HG02678 (cell line): Measurements from ENCODE around the gene SCAI.
A peak's percentile ranks its signal among the peaks of the same experiment; 100 is the strongest.
"Not testable (repeated sequence)": the region's sequence is repeated elsewhere in the genome, so short reads cannot be mapped to it uniquely, and the experiment has no call there.

Experiments
- ATAC-seq: cut with Tn5 transposase; IDR thresholded peaks from one replicate; pipeline ENCODE4 v1.9.1; 2021; ENCODE audit warnings: mild to moderate bottlenecking, moderate library complexity; ENCODE audit not compliant: unreplicated experiment

Gene SCAI

GRCh38 chr9:124950050-124950718 is 193.1 kb downstream of the SCAI start:
- no peak for ATAC-seq

DNA sequence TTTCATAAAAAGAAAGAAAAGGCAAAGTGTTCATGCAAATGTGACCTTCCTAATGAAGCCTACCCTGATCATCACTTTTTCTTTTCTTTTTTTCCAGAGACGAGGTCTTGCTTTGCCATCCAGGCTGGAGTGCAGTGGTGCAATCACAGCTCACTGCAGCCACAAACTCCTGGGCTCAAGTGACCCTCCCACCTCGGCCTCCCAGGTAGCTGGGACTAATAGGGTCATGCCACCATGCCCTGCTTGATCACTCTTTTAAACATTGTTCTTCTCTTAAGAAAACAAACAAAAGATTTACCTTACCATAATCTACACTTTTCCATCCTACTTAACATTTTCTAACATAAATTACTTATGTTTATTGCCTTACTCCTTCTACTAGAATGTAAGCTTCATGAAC is 193.9 kb downstream of the SCAI start:
- no peak for ATAC-seq

DNA sequence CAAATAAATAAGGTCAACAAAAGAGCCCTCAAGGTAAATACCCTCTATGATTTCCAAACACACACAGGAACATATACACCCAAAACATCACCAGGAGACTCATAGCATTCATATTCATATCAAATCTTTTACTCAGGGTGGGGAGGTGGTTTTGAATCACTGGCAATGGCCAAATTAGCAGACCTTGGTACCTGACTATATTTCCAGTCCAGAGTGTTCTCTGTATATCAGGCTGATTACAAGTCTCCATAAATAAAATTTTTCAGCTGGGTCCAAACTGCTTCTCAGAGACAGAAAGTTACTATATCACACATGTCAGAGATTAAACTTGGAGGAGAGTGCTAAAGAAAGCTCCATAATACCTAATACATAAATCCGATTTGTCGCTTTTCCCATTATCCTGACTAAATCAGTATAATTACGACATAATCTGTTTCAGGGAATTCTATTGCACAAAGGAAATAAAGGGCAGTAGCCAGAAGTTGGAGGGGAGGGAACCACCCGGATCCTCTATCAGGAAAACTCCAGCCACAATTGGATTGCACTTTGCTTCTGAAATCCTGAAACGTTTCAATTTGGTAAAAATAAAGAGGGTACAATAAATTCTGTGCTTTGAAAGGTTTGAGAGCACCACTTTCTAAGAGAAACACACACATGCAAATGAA is 195.5 kb downstream of the SCAI start:
- no peak for ATAC-seq

- ATAC-seq: no peak
These were observed 197.2 kb downstream of the SCAI start for GRCh38 chr9:124946167-124946566.

GRCh38 chr9:124941679-124942561 is 201.4 kb downstream of the SCAI start:
- peak; percentile 28 for ATAC-seq

DNA sequence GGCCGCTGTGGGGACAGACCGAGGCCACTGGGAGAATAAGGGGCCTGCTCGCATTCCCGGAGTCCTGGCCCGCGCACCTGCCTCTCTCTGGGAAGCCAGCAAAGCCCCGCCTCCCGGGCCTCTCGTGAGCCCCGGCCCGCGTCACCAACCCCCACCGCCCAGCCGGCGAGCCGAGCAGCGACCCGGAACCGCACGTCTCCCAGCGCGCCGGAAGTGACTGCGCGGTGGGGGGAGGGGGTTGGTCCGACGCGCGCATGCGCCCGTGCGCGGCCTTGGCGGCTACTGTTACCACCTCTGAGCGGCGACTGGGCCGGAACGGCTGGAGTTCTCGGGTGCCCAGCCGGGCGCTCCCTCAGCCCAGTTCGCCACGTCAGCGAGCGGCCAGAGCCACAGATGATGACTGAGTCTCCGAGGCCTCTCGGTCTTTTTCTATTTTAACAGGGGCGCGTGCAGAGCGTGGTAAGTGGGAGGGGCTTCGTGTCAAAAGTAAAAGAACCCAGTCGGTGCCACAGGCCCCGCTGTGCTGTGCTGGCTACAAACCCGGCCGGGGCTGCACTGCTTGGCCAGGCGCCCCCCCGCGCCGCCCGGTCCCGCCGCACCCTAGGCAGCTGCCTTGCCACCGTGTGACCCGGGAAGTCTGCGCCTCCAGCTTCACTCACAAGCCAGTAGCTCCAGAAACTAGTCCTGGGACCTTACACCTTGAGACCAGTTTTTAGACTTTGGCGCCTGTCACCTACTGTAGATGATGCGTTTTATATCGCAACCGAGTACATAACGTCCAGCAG is 202.2 kb downstream of the SCAI start, which contains the start of gene GOLGA1:
GOLGA1 (minus strand) TSS at position 190 of the 785 bp plus-strand sequence. CDS start 2,372 bp downstream, outside the sequence.
- ATAC-seq: peak; percentile 82

DNA sequence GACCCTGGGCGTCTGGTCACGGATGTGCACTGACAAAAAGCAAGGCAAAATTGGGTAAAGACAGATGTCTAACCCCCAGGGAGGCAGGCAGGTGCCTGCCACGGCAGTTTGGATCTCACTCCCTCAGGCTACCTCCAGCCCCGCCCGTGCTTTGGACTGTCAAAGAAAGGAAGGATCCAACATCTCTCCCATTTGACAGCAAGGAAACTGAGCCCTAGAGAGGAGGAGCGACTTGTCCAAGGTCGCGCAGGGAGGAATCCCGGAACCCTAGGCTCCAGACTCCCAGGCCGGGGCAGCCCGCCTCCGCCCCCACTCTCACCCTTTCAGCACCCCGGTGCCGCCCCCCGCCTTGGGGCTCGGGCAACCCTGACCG is 202.8 kb downstream of the SCAI start:
- ATAC-seq: peak; percentile 39

DNA sequence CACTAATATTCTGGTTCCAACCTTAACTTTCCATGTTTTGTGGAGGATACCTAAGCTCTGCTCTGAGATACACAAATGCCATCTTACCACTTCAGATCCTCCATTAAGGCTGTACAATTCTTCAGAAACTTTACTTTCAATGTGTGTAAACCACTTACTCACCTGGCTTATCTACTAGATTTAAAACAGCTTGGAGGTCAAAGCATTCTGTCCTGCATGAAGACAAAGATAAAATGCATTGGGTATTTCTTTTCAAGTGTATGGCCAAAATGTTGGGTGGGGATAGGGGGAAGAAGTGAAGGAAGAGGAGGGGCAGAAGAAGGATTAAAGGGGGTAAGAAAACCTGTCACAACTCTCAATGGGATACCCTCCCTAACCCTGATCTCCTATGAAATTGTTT is 203.4 kb downstream of the SCAI start:
- ATAC-seq: no peak

DNA sequence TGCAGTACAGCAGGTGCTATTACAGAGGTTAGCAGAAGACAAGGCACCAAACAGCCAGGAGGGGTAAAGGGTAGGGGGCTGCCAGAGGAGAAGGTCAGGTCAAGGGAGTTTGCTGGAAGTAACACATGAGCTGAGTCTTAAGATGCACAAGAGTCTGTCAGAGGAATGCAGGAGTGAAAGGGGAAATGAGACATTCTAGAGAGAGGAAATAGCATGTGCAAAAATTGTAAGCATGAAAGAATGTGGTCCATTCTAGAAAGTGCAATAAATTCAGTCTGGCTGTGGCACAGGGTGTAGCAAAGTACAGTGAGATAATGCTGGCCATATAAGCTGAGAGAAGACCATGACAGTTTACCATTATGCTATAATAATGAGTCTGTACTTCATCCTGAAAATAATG is 209.0 kb downstream of the SCAI start:
- ATAC-seq: peak; percentile 48

DNA sequence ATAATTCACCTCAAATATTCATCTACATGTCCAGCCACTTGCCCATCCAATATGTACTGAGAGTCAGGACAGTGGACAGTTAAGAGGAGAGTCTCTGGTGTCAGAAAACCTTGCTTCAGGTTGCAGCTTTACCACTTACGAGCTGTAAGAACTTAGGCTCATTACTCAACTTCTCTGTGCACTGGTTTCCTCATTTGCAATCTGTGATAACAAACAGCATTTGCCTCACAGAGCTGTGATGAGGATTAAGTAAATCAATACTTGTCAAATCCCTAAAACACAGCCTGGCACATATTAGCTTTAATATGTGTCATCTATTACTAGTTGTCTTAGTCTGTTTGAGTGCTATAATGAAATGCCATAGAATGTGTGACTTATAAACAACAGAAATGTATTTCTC is 211.0 kb downstream of the SCAI start:
- no peak for ATAC-seq

DNA sequence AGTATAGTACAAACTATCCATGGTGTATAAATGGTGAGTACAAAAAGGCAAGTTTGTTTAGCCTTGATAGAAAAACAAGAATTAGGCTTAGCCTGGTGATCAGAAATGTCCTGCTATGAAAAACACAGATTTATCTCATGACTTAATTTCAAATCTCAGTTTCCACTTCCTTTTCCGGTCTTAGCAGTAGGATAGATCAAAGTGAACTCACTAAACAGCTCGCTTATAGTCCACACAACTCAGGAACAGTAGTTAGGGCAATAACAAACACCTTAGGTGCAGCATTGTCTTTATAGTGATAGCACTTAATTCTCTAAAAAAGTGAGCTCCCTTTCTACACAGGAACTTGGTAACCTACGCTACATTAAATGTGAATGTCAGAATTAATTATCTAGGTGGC is 213.9 kb downstream of the SCAI start:
- no peak for ATAC-seq

GRCh38 chr9:124928116-124928515 is 215.2 kb downstream of the SCAI start:
- no peak for ATAC-seq

GRCh38 chr9:124920394-124920793 is 222.9 kb downstream of the SCAI start:
- not testable (repeated sequence) for ATAC-seq

- no peak for ATAC-seq
These were observed 228.4 kb downstream of the SCAI start for GRCh38 chr9:124914753-124915405.

DNA sequence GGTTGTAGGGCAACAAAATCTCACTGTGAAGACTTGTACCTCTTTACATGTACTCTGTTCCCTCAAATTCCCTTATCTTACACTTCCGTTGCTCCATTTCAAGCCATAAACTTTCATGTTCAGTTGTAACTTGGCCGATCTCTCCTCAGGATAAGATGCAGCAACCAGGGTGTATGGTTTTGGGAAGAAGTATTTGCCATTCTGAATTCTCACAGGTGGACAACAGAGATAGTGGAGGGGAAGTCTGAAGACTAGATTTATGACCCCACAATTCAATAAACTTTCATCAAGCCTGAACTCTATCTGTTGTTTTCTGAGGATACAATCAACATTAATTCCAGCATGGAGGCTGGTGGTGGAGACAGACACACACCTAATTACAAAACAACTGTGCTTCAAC is 229.9 kb downstream of the SCAI start:
- ATAC-seq: no peak

DNA sequence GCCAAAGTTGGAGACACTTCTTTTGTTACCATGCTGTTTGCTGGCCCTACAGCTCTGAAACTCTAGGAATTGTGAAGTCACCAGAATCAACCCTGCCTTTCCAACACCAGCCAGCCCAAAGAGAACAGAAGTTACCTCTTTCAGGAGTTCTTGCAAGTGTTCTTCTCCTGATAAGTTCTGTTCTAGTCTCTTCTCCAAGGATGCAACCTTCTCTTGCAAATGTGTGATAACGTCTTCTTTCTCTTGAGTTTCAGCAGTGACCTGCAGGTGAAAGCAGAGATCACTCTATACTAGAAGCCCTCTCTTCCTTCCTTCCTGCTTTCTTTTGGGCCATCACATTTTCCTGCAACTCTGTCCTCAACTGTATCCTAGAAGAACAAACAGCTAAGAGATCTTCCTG is 231.6 kb downstream of the SCAI start:
- no peak for ATAC-seq

- ATAC-seq: no peak
These were observed 235.2 kb downstream of the SCAI start for GRCh38 chr9:124908098-124908497.

DNA sequence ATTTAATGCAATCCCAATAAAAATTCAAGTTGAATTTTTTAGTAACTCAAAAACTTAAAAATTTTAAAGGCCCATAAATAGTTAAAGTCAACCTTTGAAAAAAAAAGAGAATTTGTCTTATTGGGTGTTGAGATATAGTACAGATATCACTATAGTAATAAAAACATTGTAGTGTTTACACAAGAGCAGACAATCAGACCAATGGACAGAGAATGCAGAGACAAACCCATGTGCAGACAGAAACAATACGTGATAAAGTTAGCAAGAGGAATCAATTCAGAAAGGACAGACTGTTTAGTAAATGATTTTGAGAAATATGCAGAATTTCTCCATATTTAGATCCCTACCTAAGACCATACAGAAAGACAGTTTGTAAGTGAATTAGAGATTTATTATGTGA is 236.4 kb downstream of the SCAI start:
- no peak for ATAC-seq

DNA sequence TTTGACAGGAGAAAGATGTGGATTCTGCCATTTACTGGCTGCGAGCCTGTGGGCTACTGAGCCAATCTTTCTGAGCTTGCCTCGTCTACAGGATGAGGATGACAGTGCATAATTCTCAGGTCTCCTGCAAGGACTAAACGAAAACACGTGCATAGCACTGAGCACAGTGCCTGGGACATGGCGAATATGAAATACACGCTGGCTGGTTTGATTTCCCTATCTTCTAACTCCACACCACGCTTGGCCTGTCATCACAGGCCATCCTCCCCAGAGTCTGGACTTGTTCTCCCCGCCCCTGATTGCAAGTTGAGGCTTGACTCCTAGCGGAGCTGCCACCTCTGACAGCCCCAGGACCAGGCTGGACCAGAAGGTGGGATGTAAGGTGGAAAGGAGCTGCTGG is 243.5 kb downstream of the SCAI start:
- no peak for ATAC-seq
